Naive thymus-derived CD8-positive, alpha-beta T cell (primary cell): ENCODE measurements around the gene INPP5E. TPM values are rescaled to one million over a fixed set of nuclear protein-coding genes. Genes with fewer than 3 reads are reported as not detected.
A peak's percentile ranks its signal among the peaks of the same experiment; 100 is the strongest.

Experiments
- ATAC-seq, 2 donors: fragments of 150-1000 bp; cut with Tn5 transposase in 1 of 2; sonication (Bioruptor Pico), chemical (Tn5 transposase) in 1 of 2; 1 replicate in 1 of 2; 2 replicates in 1 of 2; pipeline ENCODE4 v1.10.0; 2021; ENCODE audit warnings: mild to moderate bottlenecking in 2 of 2, moderate library complexity in 2 of 2
- POLR2A ChIA-PET: fragments of 350-600 bp; sonication (Branson Sonifier 250); formaldehyde crosslinking; loops from one replicate; lab custom pipeline; 2021; ENCODE audit warnings: antibody characterized with exemption; lab: Charles Lee
- DNase-seq, 10 donors: peaks; one replicate each; pipeline versions ENCODE4 v3.0.0 to v3.0.0-alpha.2; 2020 to 2022
- H3K27ac Mint-ChIP-seq, 10 donors: one replicate each; pipeline ENCODE4 v1.8.0; 2020 to 2022; ENCODE audit warnings: mild to moderate bottlenecking in 10 of 10, mixed read lengths in 10 of 10, moderate library complexity in 4 of 10, inconsistent platforms in 1 of 10
- H3K27me3 Mint-ChIP-seq, 5 donors: one replicate each; pipeline ENCODE4 v1.8.0; 2021 to 2022; ENCODE audit warnings: mixed read lengths in 5 of 5
- H3K36me3 Mint-ChIP-seq, 3 donors: one replicate each; pipeline ENCODE4 v1.8.0; 2020 to 2022; ENCODE audit warnings: mixed read lengths in 3 of 3, mild to moderate bottlenecking in 2 of 3, inconsistent platforms in 1 of 3
- H3K4me1 Mint-ChIP-seq, 4 donors: one replicate each; pipeline ENCODE4 v1.8.0; 2021 to 2022; ENCODE audit warnings: mixed read lengths in 4 of 4
- H3K4me3 Mint-ChIP-seq, 10 donors: one replicate each; pipeline ENCODE4 v1.8.0; 2020 to 2022; ENCODE audit warnings: mild to moderate bottlenecking in 10 of 10, mixed read lengths in 10 of 10, moderate library complexity in 6 of 10, inconsistent platforms in 1 of 10
- H3K9me3 Mint-ChIP-seq, 9 donors: one replicate each; pipeline ENCODE4 v1.8.0; 2020 to 2022; ENCODE audit warnings: mixed read lengths in 9 of 9, mild to moderate bottlenecking in 3 of 9, inconsistent platforms in 1 of 9, moderate library complexity in 1 of 9
- polyA plus RNA-seq, 3 donors: library from polyadenylated mRNA; unstranded; fragments of 300-500 nt; fragmentation: Illumina TruSeq; gene quantifications; one replicate each; pipeline ENCODE4 v1.2.3, GENCODE V29; 2021
- total RNA-seq, 8 experiments: library from RNA in 2 of 8; stranded (reverse) in 2 of 8; gene quantifications; one replicate each; pipeline ENCODE4 v1.2.3 and lab custom pipeline; 2021 to 2026

The INPP5E gene
- total and polyA plus RNA-seq, 5 experiments from 2014 or later, result 0.90 to 27.3 (median 4.4) TPM

DNA sequence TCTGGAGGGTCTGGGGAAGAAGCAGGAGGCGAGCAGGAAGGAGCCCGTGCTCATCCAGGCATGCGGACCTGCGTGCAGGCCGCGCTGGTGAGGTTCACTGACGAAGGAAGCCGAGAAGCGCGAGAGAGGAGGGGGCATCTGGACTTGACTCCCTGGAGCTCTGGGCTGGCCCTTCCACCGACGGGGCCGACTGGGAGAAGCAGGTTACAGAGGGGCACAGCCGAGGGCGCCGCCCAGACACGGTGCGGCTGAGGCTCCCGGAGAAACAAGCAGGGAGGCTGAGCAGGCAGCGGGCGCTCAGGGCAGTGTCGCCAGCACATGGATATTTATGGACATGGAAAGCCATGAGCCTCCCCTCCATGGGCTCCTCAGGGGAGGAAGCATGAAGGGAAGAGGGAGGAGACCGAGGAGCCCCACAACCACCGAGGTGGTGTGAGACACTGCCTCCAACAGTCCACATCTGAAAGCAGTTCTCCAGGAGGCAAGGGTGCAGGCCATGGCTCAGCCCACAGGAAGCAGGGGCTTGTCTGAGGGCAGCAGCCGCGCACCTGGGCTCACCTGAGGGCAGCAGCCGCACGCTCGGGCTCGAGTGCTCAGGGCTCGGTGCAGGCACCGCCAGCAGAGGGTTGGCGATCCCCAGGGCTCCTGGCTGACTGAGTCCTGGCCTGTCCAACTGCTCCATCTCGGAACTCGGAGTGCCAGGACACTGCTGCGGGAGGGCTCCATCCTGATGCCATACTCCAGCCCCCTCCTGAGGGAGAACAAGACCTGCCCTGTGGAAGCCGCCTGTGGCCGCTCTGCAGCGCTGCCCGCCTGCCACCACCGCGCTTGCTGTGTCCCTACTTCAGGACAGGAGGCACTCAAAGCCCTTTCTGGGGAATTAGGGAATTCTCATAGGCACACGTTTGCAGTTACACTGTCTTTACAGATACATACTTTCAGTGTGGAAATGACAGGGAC, 15.7 kb upstream of the INPP5E start:
- POLR2A ChIA-PET, result no interaction called here

DNA sequence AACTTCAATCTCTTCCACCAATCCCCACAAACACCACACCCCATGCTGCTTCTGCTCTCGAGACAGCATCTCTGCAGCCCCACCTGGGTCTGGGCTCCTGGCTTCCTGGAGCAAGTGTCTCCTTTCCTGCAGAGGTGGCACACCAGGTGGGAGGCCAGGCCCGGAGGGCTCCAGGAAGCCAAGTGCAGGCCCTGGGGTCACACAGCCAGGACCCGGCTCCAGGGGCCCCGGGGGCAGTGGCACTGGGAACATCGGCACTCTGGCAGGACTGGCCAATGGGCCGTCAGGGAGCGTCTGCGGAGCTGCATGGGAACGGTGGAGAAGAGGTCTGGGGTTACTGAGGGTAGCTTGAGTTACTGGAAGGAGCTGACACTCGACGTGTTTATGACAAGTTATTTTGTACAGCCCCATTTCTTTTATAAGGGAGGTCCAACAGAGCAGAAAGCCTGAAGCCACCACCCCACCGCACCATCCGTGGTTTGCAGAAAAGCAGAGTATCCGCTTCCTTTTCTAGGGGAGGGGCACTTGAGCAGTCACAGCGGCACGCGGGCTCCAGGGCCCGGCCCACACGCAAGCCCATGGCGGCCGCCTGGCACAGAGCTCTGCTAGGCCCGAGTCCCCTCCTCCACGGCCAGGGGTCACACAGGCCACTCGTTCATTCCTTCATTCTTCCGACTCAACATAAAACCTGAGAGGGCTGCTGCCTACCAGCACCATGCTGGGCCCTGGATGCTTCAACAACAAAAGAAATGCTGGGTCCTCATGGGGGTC, 14.6 kb upstream of the INPP5E start:
- no peaks in the 10 kb centered on the region for H3K27me3 Mint-ChIP-seq
- no peak for DNase-seq
- H3K4me3 Mint-ChIP-seq, result no peak overlapping the region
- ATAC-seq, result no peak
- no peaks in the 10 kb centered on the region for H3K4me1 Mint-ChIP-seq
- peak overlapping the region in 2 of 10 donors; percentile 16 to 24 for H3K27ac Mint-ChIP-seq
- H3K9me3 Mint-ChIP-seq, result no peaks in the 10 kb centered on the region
- POLR2A ChIA-PET, result no interaction called here
- peaks cover 0 to 93% (median 18%) of the 10 kb centered on the region in 3 donors for H3K36me3 Mint-ChIP-seq

More for the DNA sequence above, 15.7 kb upstream of the INPP5E start:
- Mint-ChIP-seq H3K27ac (peak overlapping the region in 1 of 10 donors; percentile 16), H3K9me3 (no peaks in the 10 kb centered on the region), H3K27me3 (no peaks in the 10 kb centered on the region), H3K4me3 (no peak overlapping the region), H3K4me1 (no peaks in the 10 kb centered on the region), H3K36me3 (peaks cover 0 to 92% (median 22%) of the 10 kb centered on the region in 3 donors)
- no peak for DNase-seq
- peak in 1 of 2 donors; percentile 19 for ATAC-seq

- Mint-ChIP-seq H3K36me3 (peaks cover 0 to 93% (median 12%) of the 10 kb centered on the region in 3 donors), H3K9me3 (no peaks in the 10 kb centered on the region), H3K4me3 (no peak overlapping the region), H3K4me1 (peaks cover 0 to 1% (median 0%) of the 10 kb centered on the region in 4 donors), H3K27ac (peak overlapping the region in 4 of 10 donors; percentile 7 to 54 (median 16)), H3K27me3 (no peaks in the 10 kb centered on the region)
- no peak for DNase-seq
- no peak for ATAC-seq
- POLR2A ChIA-PET, result no interaction called here
Measured at GRCh38 chr9:136453326-136453725, 13.7 kb upstream of the INPP5E start.

GRCh38 chr9:136451221-136451877, 11.7 kb upstream of the INPP5E start:
- no peaks in the 10 kb centered on the region for H3K9me3 Mint-ChIP-seq
- H3K4me3 Mint-ChIP-seq, result no peak overlapping the region
- H3K36me3 Mint-ChIP-seq, result peaks cover 0 to 91% (median 21%) of the 10 kb centered on the region in 3 donors
- DNase-seq (no peak), ATAC-seq (no peak)
- POLR2A ChIA-PET, result no interaction called here
- no peaks in the 10 kb centered on the region for H3K27me3 Mint-ChIP-seq
- peak overlapping the region in 1 of 10 donors; percentile 25 for H3K27ac Mint-ChIP-seq
- H3K4me1 Mint-ChIP-seq, result peaks cover 0 to 6% (median 0%) of the 10 kb centered on the region in 4 donors

- POLR2A ChIA-PET, result no interaction called here
- DNase-seq, result no peak
Measured at GRCh38 chr9:136448655-136449054, 9.0 kb upstream of the INPP5E start.

DNA sequence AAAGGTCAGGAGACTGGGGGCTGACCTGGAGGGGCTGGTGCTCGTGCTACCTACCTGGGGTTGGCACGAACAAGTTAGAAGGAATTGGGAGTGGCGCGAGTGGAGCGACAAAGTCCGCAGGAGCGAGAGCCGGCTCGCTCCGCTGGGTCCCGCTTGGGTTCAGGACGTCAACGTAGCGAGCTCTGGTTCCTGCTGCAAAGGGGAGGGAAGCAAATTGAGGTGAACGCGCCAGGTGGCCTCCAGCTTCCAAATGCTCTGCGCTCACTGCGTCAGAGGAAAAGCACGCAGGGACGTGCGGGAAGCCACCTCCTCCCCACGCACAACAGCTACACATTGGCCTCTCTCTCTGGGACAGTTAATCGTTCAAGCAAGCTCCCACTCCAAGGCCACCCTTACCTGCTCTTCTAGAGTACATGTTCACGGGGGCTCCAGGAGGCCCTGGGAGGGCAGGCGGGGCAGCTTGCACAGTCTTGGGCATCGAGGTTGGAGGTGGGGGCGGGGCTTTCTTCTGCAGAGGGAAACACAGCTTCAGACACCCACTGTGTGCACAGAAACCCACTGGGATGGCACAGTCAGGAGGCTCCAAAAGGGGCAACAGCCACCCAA, 7.6 kb upstream of the INPP5E start:
- no peaks in the 10 kb centered on the region for H3K27me3 Mint-ChIP-seq
- H3K36me3 Mint-ChIP-seq, result peaks cover 0 to 94% (median 14%) of the 10 kb centered on the region in 3 donors
- H3K27ac Mint-ChIP-seq, result peak overlapping the region in 1 of 10 donors; percentile 19
- DNase-seq (no peak), ATAC-seq (no peak)
- POLR2A ChIA-PET, result interaction anchor here (0.7 kb wide), 1 partner anchor 18 kb away, joined by 3 read pairs; no protein-coding TSS in a partner anchor
- H3K4me3 Mint-ChIP-seq, result no peak overlapping the region
- no peaks in the 10 kb centered on the region for H3K9me3 Mint-ChIP-seq
- peaks cover 0 to 6% (median 0%) of the 10 kb centered on the region in 4 donors for H3K4me1 Mint-ChIP-seq

More at GRCh38 chr9:136448655-136449054, 9.0 kb upstream of the INPP5E start:
- ATAC-seq, result no peak
- Mint-ChIP-seq H3K36me3 (peaks cover 0 to 93% (median 20%) of the 10 kb centered on the region in 3 donors), H3K4me3 (no peak overlapping the region), H3K27ac (no peak overlapping the region), H3K27me3 (no peaks in the 10 kb centered on the region), H3K9me3 (no peaks in the 10 kb centered on the region), H3K4me1 (peaks cover 0 to 6% (median 0%) of the 10 kb centered on the region in 4 donors)

DNA sequence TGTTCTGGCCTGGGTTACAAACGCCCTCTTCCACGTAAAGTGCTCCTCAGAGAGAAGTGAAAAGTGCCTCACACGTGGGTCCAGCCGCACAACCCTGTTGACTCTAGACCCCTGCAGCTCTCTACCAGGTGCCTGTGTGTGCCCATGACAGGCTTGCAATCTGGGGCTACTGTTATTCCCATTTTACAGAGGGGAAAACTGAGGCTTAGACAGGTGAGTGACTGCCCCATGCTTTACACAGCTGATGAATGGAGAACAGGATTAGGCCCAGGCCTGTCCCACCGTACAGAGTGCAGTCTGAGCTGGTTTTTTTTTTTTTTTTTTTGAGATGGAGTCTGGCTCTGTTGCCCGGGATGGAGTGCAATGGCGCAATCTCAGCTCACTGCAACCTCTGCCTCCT, 6.2 kb upstream of the INPP5E start:
- H3K9me3 Mint-ChIP-seq, result no peaks in the 10 kb centered on the region
- no peaks in the 10 kb centered on the region for H3K27me3 Mint-ChIP-seq
- peaks cover 0 to 89% (median 16%) of the 10 kb centered on the region in 3 donors for H3K36me3 Mint-ChIP-seq
- no peak overlapping the region for H3K27ac Mint-ChIP-seq
- ATAC-seq, result no peak
- POLR2A ChIA-PET, result no interaction called here
- H3K4me3 Mint-ChIP-seq, result no peak overlapping the region
- H3K4me1 Mint-ChIP-seq, result peaks cover 0 to 6% (median 0%) of the 10 kb centered on the region in 4 donors
- DNase-seq, result no peak

DNA sequence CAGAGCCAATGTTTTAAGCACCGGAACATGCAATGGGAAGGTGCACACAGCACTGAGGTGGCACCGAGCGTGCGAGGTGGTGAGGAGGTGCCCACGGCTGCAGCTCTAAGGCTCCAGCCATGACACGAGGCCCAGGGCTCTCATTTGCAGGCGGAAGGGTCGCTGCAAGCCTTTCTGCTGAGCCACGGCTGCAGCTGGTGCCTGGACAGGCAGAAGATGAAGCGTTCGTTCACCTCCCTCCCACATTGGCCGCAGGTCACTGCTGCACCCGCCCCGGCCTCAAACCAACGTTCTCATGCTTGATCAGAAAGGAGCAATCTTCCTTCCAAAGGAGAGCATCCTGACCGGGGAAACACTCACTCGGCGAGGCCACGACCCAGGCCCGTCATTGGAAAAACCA, 4.5 kb upstream of the INPP5E start:
- Mint-ChIP-seq H3K4me3 (peak overlapping the region in 1 of 10 donors; percentile 10), H3K4me1 (peaks cover 0 to 6% (median 2%) of the 10 kb centered on the region in 4 donors), H3K9me3 (no peaks in the 10 kb centered on the region), H3K27ac (no peak overlapping the region), H3K27me3 (no peaks in the 10 kb centered on the region), H3K36me3 (peaks cover 0 to 73% (median 13%) of the 10 kb centered on the region in 3 donors)
- ATAC-seq (no peak), DNase-seq (no peak)
- POLR2A ChIA-PET, result interaction anchor here (1.0 kb wide), 1 partner anchor 36 kb away, joined by 3 read pairs; no protein-coding TSS in a partner anchor

DNA sequence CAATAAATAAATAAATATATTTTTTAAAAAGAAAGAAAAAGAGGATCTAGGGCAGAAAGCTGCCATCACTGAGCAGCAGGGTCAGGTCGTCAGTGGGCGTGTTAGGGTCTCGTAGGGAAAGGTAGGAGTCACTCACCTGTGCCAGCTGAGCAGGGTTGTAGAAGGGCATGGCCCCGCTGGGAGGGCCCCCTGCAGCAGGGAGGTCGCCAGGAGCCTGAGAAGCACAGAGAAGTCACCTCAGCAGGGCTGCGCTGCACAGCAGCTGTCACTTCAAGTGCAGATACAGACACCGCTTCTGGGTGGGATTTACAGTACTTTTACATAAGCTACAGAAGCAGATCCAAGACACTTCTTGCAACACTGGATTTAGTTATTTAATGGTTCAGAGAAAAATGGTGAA, 4.0 kb upstream of the INPP5E start:
- Mint-ChIP-seq H3K9me3 (no peaks in the 10 kb centered on the region), H3K27ac (no peak overlapping the region), H3K27me3 (no peaks in the 10 kb centered on the region), H3K4me1 (peaks cover 0 to 6% (median 2%) of the 10 kb centered on the region in 4 donors), H3K36me3 (peaks cover 0 to 69% (median 13%) of the 10 kb centered on the region in 3 donors), H3K4me3 (no peak overlapping the region)
- POLR2A ChIA-PET, result interaction anchor here (1.0 kb wide), 1 partner anchor 35 kb away, joined by 3 read pairs; no protein-coding TSS in a partner anchor
- DNase-seq, result no peak
- no peak for ATAC-seq

DNA sequence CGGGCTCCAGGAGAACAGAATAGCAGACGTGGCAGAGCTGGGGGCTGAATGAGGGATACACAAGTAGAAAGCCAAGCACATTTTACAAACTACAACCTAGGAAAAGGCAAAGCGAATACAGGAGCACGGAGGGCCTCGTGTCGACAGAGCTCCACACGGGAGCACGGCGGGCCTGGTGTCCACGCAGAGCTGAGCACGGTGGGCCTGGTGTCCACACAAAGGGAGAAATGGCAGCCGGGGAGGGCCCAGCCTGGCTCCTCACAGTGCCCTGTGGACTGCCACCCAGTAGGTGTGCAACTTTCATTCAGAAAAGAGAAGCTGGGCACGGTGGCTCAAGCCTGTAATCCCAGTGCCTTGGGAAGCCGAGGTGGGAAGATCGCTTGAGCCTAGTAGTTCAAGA, 3.4 kb upstream of the INPP5E start:
- H3K27ac Mint-ChIP-seq, result peak overlapping the region in 2 of 10 donors; percentile 38 to 81
- peaks cover 4 to 7% (median 5%) of the 10 kb centered on the region in 4 donors for H3K4me1 Mint-ChIP-seq
- H3K9me3 Mint-ChIP-seq, result no peaks in the 10 kb centered on the region
- ATAC-seq, result no peak
- no peak overlapping the region for H3K4me3 Mint-ChIP-seq
- no peak for DNase-seq
- POLR2A ChIA-PET, result interaction anchor here (1.0 kb wide), 1 partner anchor 35 kb away, joined by 3 read pairs; no protein-coding TSS in a partner anchor
- H3K36me3 Mint-ChIP-seq, result peaks cover 0 to 64% (median 13%) of the 10 kb centered on the region in 3 donors
- no peaks in the 10 kb centered on the region for H3K27me3 Mint-ChIP-seq

- DNase-seq, result no peak
- ATAC-seq, result no peak
- H3K4me3 Mint-ChIP-seq, result no peak overlapping the region
- H3K4me1 Mint-ChIP-seq, result peaks cover 7 to 14% (median 12%) of the 10 kb centered on the region in 4 donors
- H3K9me3 Mint-ChIP-seq, result no peaks in the 10 kb centered on the region
- POLR2A ChIA-PET, result no interaction called here
- no peaks in the 10 kb centered on the region for H3K27me3 Mint-ChIP-seq
- H3K27ac Mint-ChIP-seq, result peak overlapping the region in 1 of 10 donors; percentile 38
- H3K36me3 Mint-ChIP-seq, result peaks cover 0 to 56% (median 9%) of the 10 kb centered on the region in 3 donors
Measured at GRCh38 chr9:136442265-136442664, 2.6 kb upstream of the INPP5E start.
